ENCODE data around the gene TEKT5.

The TEKT5 gene

GRCh38 chr16:10675216-10675615 lies 19.5 kb downstream of the TEKT5 start:
- Histone ChIP-seq H2AFZ (ENCODE audit: low read length) (no peak overlapping the region), H3K4me1 (ENCODE audit: insufficient read depth, low read length, poor library complexity, severe bottlenecking) (no peaks in the 10 kb centered on the region), H3K27me3 (ENCODE audit: insufficient read depth, low read length, poor library complexity, severe bottlenecking) (no peaks in the 10 kb centered on the region), H3K79me2 (ENCODE audit: insufficient read depth, low read length) (no peaks in the 10 kb centered on the region), H4K20me1 (ENCODE audit: insufficient read depth, low read length, poor library complexity, severe bottlenecking) (no peaks in the 10 kb centered on the region), H3K4me3 (ENCODE audit: low read length, poor library complexity, severe bottlenecking) (no peak overlapping the region), H3K36me3 (ENCODE audit: insufficient read depth, low read length) (no peaks in the 10 kb centered on the region), H3K9me3 (ENCODE audit: insufficient read depth, low read depth, low read length) (no peaks in the 10 kb centered on the region), H3F3A (ENCODE audit: low read depth) (no peaks in the 10 kb centered on the region), H3K9me2 (replicated peaks; ENCODE audit: low read depth, low read length) (no peaks in the 10 kb centered on the region), H3K9ac (ENCODE audit: low read depth, low read length, poor library complexity, severe bottlenecking) (no peak overlapping the region), H3K4me2 (ENCODE audit: low read depth, low read length, poor library complexity, severe bottlenecking) (no peak overlapping the region)
- TF ChIP-seq EZH2phosphoT487 (IDR thresholded peaks at IDR 0.05; ENCODE audit: borderline replicate concordance) (no peak), CTCF (conservative IDR thresholded peaks at IDR 0.05; ENCODE audit: low read length) (no peak)

- H3K9ac ChIP-seq (ENCODE audit: low read depth, low read length, poor library complexity, severe bottlenecking) = no peak overlapping the region
- H3F3A ChIP-seq (ENCODE audit: low read depth) = no peaks in the 10 kb centered on the region
- H4K20me1 ChIP-seq (ENCODE audit: insufficient read depth, low read length, poor library complexity, severe bottlenecking) = no peaks in the 10 kb centered on the region
- no peak overlapping the region for H3K4me3 ChIP-seq (ENCODE audit: low read length, poor library complexity, severe bottlenecking)
- no peak overlapping the region for H3K4me2 ChIP-seq (ENCODE audit: low read depth, low read length, poor library complexity, severe bottlenecking)
- no peaks in the 10 kb centered on the region for H3K36me3 ChIP-seq (ENCODE audit: insufficient read depth, low read length)
- H3K4me1 ChIP-seq (ENCODE audit: insufficient read depth, low read length, poor library complexity, severe bottlenecking) = no peaks in the 10 kb centered on the region
- H3K9me2 ChIP-seq (replicated peaks; ENCODE audit: low read depth, low read length) = no peaks in the 10 kb centered on the region
- H3K9me3 ChIP-seq (ENCODE audit: insufficient read depth, low read depth, low read length) = no peaks in the 10 kb centered on the region
- TF ChIP-seq EZH2phosphoT487 (IDR thresholded peaks at IDR 0.05; ENCODE audit: borderline replicate concordance) (no peak), CTCF (conservative IDR thresholded peaks at IDR 0.05; ENCODE audit: low read length) (no peak)
- H3K79me2 ChIP-seq (ENCODE audit: insufficient read depth, low read length) = no peaks in the 10 kb centered on the region
- H3K27me3 ChIP-seq (ENCODE audit: insufficient read depth, low read length, poor library complexity, severe bottlenecking) = no peaks in the 10 kb centered on the region
- no peak overlapping the region for H2AFZ ChIP-seq (ENCODE audit: low read length)
These were observed 23.0 kb downstream of the TEKT5 start for GRCh38 chr16:10671729-10672128.

GRCh38 chr16:10669791-10670190 lies 24.9 kb downstream of the TEKT5 start:
- no peaks in the 10 kb centered on the region for H3K36me3 ChIP-seq (ENCODE audit: insufficient read depth, low read length)
- no peaks in the 10 kb centered on the region for H4K20me1 ChIP-seq (ENCODE audit: insufficient read depth, low read length, poor library complexity, severe bottlenecking)
- H3K9me2 ChIP-seq (replicated peaks; ENCODE audit: low read depth, low read length) = no peaks in the 10 kb centered on the region
- no peaks in the 10 kb centered on the region for H3K4me1 ChIP-seq (ENCODE audit: insufficient read depth, low read length, poor library complexity, severe bottlenecking)
- H3K79me2 ChIP-seq (ENCODE audit: insufficient read depth, low read length) = no peaks in the 10 kb centered on the region
- H3K9me3 ChIP-seq (ENCODE audit: insufficient read depth, low read depth, low read length) = no peaks in the 10 kb centered on the region
- H3K4me2 ChIP-seq (ENCODE audit: low read depth, low read length, poor library complexity, severe bottlenecking) = no peak overlapping the region
- H3K4me3 ChIP-seq (ENCODE audit: low read length, poor library complexity, severe bottlenecking) = no peak overlapping the region
- H3K9ac ChIP-seq (ENCODE audit: low read depth, low read length, poor library complexity, severe bottlenecking) = no peak overlapping the region
- H3K27me3 ChIP-seq (ENCODE audit: insufficient read depth, low read length, poor library complexity, severe bottlenecking) = no peaks in the 10 kb centered on the region
- no peaks in the 10 kb centered on the region for H3F3A ChIP-seq (ENCODE audit: low read depth)
- no peak overlapping the region for H2AFZ ChIP-seq (ENCODE audit: low read length)
- TF ChIP-seq EZH2phosphoT487 (IDR thresholded peaks at IDR 0.05; ENCODE audit: borderline replicate concordance) (no peak), CTCF (conservative IDR thresholded peaks at IDR 0.05; ENCODE audit: low read length) (no peak)
